WTC11 (cell line): ENCODE results near the gene MRPL40. TPM values are rescaled to one million over a fixed set of nuclear protein-coding genes. Genes with fewer than 3 reads are reported as not detected.

Experiments
- ATAC-seq: fragments of 200-7000 bp; cut with Tn5 transposase; 2 replicates; pipeline ENCODE4 v1.10.0; 2021; ENCODE audit warnings: mild to moderate bottlenecking, moderate library complexity
- CTCF ChIA-PET: fragments of 300-600 bp; sonication (Branson Sonifier 250); formaldehyde crosslinking; loops from one replicate; lab custom pipeline; 2021; ENCODE audit warnings: antibody characterized with exemption; lab: Charles Lee
- POLR2A ChIA-PET: fragments of 350-600 bp; sonication (Branson Sonifier 250); formaldehyde crosslinking; loops from one replicate; lab custom pipeline; 2021; ENCODE audit warnings: antibody characterized with exemption; lab: Charles Lee
- DNase-seq: peaks from one replicate; pipeline ENCODE4 v3.0.0; 2021; ENCODE audit warnings: low spot score
- H3K27ac Mint-ChIP-seq: 2 replicates; pipeline ENCODE4 v1.8.0; 2021; ENCODE audit warnings: mixed read lengths
- H3K27me3 Mint-ChIP-seq: 2 replicates; pipeline ENCODE4 v1.8.0; 2021; ENCODE audit warnings: low read depth, mild to moderate bottlenecking, moderate library complexity, mixed read lengths
- H3K36me3 Mint-ChIP-seq: 2 replicates; pipeline ENCODE4 v1.8.0; 2021; ENCODE audit warnings: mixed read lengths
- H3K4me1 Mint-ChIP-seq: 2 replicates; pipeline ENCODE4 v1.8.0; 2022; ENCODE audit warnings: mixed read lengths
- H3K4me3 Mint-ChIP-seq: 2 replicates; pipeline ENCODE4 v1.8.0; 2021; ENCODE audit warnings: mild to moderate bottlenecking, moderate library complexity, mixed read lengths
- H3K9me3 Mint-ChIP-seq: 2 replicates; pipeline ENCODE4 v1.8.0; 2021; ENCODE audit warnings: mixed read lengths
- AFF4 ChIP-seq: sonication (generic); formaldehyde crosslinking; IDR thresholded peaks from 2 replicates; pipeline ENCODE4 v1.8.1; 2023; ENCODE audit warnings: mild to moderate bottlenecking, missing genetic modification reagents, borderline replicate concordance
- ELF4 ChIP-seq: sonication (generic); formaldehyde crosslinking; IDR thresholded peaks from 2 replicates; pipeline ENCODE4 v1.8.1; 2022; ENCODE audit warnings: low read depth, mild to moderate bottlenecking, moderate library complexity, missing genetic modification reagents
- ESRRA ChIP-seq: sonication (generic); formaldehyde crosslinking; IDR thresholded peaks from 2 replicates; pipeline ENCODE4 v1.8.1; 2022; ENCODE audit warnings: mild to moderate bottlenecking, missing genetic modification reagents, borderline replicate concordance
- ETV6 ChIP-seq: sonication (generic); formaldehyde crosslinking; IDR thresholded peaks from 2 replicates; pipeline ENCODE4 v1.8.1; 2022; ENCODE audit warnings: mild to moderate bottlenecking, missing genetic modification reagents
- FOXP1 ChIP-seq: sonication (generic); formaldehyde crosslinking; IDR thresholded peaks from 2 replicates; pipeline ENCODE4 v1.8.0; 2022; ENCODE audit warnings: missing genetic modification reagents, mild to moderate bottlenecking, moderate library complexity, borderline replicate concordance
- JAZF1 ChIP-seq: fragments of 250-450 bp; sonication (Bioruptor Pico); IDR thresholded peaks from 2 replicates; pipeline ENCODE4 v1.9.0; 2021; ENCODE audit warnings: moderate library complexity, mild to moderate bottlenecking, inconsistent platforms
- JUN ChIP-seq: sonication (generic); formaldehyde crosslinking; IDR thresholded peaks from 2 replicates; pipeline ENCODE4 v1.8.0; 2023; ENCODE audit warnings: mild to moderate bottlenecking, missing genetic modification reagents
- NR1H2 ChIP-seq: sonication (generic); formaldehyde crosslinking; IDR thresholded peaks from 2 replicates; pipeline ENCODE4 v1.9.0; 2021; ENCODE audit warnings: mild to moderate bottlenecking, moderate library complexity, missing genetic modification reagents
- TEAD1 ChIP-seq: sonication (generic); formaldehyde crosslinking; IDR thresholded peaks from 2 replicates; pipeline ENCODE4 v1.8.0; 2022; ENCODE audit warnings: mild to moderate bottlenecking, missing genetic modification reagents
- USF1 ChIP-seq: sonication (generic); formaldehyde crosslinking; IDR thresholded peaks from 2 replicates; pipeline ENCODE4 v1.8.0; 2022; ENCODE audit warnings: mild to moderate bottlenecking, missing genetic modification reagents
- ZBTB43 ChIP-seq: sonication (generic); formaldehyde crosslinking; IDR thresholded peaks from 2 replicates; pipeline ENCODE4 v1.8.1; 2023; ENCODE audit warnings: mild to moderate bottlenecking, missing genetic modification reagents
- ZNF138 ChIP-seq: sonication (generic); formaldehyde crosslinking; conservative IDR thresholded peaks from 2 replicates; pipeline ENCODE4 v1.8.1; 2022; ENCODE audit warnings: mild to moderate bottlenecking, moderate library complexity, missing genetic modification reagents
- ZNF396 ChIP-seq: fragments of 250-450 bp; sonication (Bioruptor Pico); IDR thresholded peaks from 2 replicates; pipeline ENCODE4 v1.8.0; 2021; ENCODE audit warnings: mild to moderate bottlenecking, moderate library complexity, borderline replicate concordance
- ZNF425 ChIP-seq: fragments of 250-450 bp; sonication (Bioruptor Pico); conservative IDR thresholded peaks from 2 replicates; pipeline ENCODE4 v1.9.0; 2021; ENCODE audit warnings: mild to moderate bottlenecking
- total RNA-seq: library from RNA; stranded (reverse); gene quantifications from 3 replicates; pipeline ENCODE4 v1.2.3, GENCODE V29; 2021

Gene MRPL40
- total RNA-seq, 1 experiment from 2014 or later, result 19.2 TPM

- no peak for TF ChIP-seq AFF4 (CRISPR knock-in tag)
- TF ChIP-seq FOXP1, result no peak
- TF ChIP-seq ETV6 (CRISPR knock-in tag), result no peak
- no peak for TF ChIP-seq ZBTB43 (CRISPR knock-in tag)
- TF ChIP-seq JUN (CRISPR knock-in tag), result no peak
Observed at GRCh38 chr22:19405652-19406051, 26.7 kb upstream of the MRPL40 start (continued).

GRCh38 chr22:19406281-19406811 is 26.0 kb upstream of the MRPL40 start:
- POLR2A ChIA-PET, result no interaction called here
- Mint-ChIP-seq H3K36me3 (peaks cover 41% of the 10 kb centered on the region), H3K27ac (no peak overlapping the region), H3K9me3 (no peaks in the 10 kb centered on the region), H3K4me3 (no peak overlapping the region), H3K4me1 (no peaks in the 10 kb centered on the region), H3K27me3 (no peaks in the 10 kb centered on the region)
- ATAC-seq (no peak), DNase-seq (no peak)
- TF ChIP-seq ESRRA (CRISPR knock-in tag) (no peak), TEAD1 (no peak), ZNF396 (CRISPR knock-in tag) (no peak), ZNF138 (CRISPR knock-in tag) (no peak), NR1H2 (CRISPR knock-in tag) (no peak), USF1 (CRISPR knock-in tag) (no peak)
- CTCF ChIA-PET, result interaction anchor here (1.2 kb wide), 1 partner anchor 68 kb away, joined by 4 read pairs; no protein-coding TSS in a partner anchor

GRCh38 chr22:19406846-19407245 is 25.5 kb upstream of the MRPL40 start:
- ChIA-PET POLR2A (no interaction called here), CTCF (interaction anchor here (1.2 kb wide), 1 partner anchor 68 kb away, joined by 4 read pairs; no protein-coding TSS in a partner anchor)
- DNase-seq, result no peak
- H3K27me3 Mint-ChIP-seq, result no peaks in the 10 kb centered on the region
- ATAC-seq, result no peak
- H3K4me1 Mint-ChIP-seq, result no peaks in the 10 kb centered on the region
- no peaks in the 10 kb centered on the region for H3K9me3 Mint-ChIP-seq
- H3K4me3 Mint-ChIP-seq, result no peak overlapping the region
- peaks cover 37% of the 10 kb centered on the region for H3K36me3 Mint-ChIP-seq
- no peak overlapping the region for H3K27ac Mint-ChIP-seq
- TF ChIP-seq ELF4 (CRISPR knock-in tag) (no peak), ZNF425 (CRISPR knock-in tag) (no peak), JAZF1 (CRISPR knock-in tag) (no peak)
